ENCODE measurements around the gene SYT1.

DNA sequence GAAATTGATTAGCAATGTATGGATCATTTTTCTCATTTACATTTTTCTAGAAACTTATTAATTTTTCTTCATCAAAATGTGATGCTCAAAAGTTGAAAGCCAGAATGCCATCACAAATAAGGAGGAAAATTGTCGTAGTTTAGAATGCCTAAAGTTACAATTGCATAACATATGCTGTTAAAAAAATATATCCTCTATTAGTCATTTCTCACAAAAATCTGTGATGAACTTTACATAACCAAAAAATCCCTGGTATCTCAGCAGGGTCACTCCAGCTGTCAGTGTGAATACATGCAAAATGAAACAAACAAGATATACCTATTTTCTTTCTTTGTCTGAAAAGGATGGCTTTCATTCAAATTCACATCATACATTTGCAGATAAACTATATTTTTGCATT lies 467.3 kb downstream of the SYT1 start:
- TF ChIP-seq, protein P1, sequence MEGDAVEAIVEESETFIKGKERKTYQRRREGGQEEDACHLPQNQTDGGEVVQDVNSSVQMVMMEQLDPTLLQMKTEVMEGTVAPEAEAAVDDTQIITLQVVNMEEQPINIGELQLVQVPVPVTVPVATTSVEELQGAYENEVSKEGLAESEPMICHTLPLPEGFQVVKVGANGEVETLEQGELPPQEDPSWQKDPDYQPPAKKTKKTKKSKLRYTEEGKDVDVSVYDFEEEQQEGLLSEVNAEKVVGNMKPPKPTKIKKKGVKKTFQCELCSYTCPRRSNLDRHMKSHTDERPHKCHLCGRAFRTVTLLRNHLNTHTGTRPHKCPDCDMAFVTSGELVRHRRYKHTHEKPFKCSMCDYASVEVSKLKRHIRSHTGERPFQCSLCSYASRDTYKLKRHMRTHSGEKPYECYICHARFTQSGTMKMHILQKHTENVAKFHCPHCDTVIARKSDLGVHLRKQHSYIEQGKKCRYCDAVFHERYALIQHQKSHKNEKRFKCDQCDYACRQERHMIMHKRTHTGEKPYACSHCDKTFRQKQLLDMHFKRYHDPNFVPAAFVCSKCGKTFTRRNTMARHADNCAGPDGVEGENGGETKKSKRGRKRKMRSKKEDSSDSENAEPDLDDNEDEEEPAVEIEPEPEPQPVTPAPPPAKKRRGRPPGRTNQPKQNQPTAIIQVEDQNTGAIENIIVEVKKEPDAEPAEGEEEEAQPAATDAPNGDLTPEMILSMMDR (IDR thresholded peaks at IDR 0.05): no peak
- TF ChIP-seq ZFX (IDR thresholded peaks at IDR 0.05; ENCODE audit: borderline replicate concordance): no peak

Data from 22Rv1 (cell line).